ENCODE results near the gene UCK2.

The UCK2 gene

GRCh38 chr1:165834881-165835280 lies 7.5 kb downstream of the UCK2 start:
- DNase-seq = no peak

- no peak for DNase-seq
These were observed 9.5 kb downstream of the UCK2 start for GRCh38 chr1:165836664-165837482.

GRCh38 chr1:165837838-165838364 lies 10.5 kb downstream of the UCK2 start:
- DNase-seq = no peak

- DNase-seq = no peak
These were observed 13.0 kb downstream of the UCK2 start for GRCh38 chr1:165840423-165840822.

GRCh38 chr1:165841582-165842017 lies 14.2 kb downstream of the UCK2 start:
- DNase-seq = no peak

- DNase-seq = no peak
These were observed 14.7 kb downstream of the UCK2 start for GRCh38 chr1:165842023-165842670.

- DNase-seq = no peak
These were observed 15.3 kb downstream of the UCK2 start for GRCh38 chr1:165842671-165843129.

- DNase-seq = no peak
These were observed 15.9 kb downstream of the UCK2 start for GRCh38 chr1:165843304-165843703.

- no peak for DNase-seq
These were observed 16.8 kb downstream of the UCK2 start for GRCh38 chr1:165844114-165844798.

GRCh38 chr1:165844933-165845332 lies 17.5 kb downstream of the UCK2 start:
- DNase-seq = no peak

GRCh38 chr1:165845569-165845968 lies 18.2 kb downstream of the UCK2 start:
- DNase-seq = no peak

GRCh38 chr1:165845992-165846748 lies 18.8 kb downstream of the UCK2 start:
- DNase-seq = no peak

- no peak for DNase-seq
These were observed 20.1 kb downstream of the UCK2 start for GRCh38 chr1:165847486-165847885.

- DNase-seq = no peak
These were observed 22.1 kb downstream of the UCK2 start for GRCh38 chr1:165849353-165850133.

- DNase-seq = no peak
These were observed 23.7 kb downstream of the UCK2 start for GRCh38 chr1:165851034-165851658.

GRCh38 chr1:165852871-165853270 lies 25.5 kb downstream of the UCK2 start:
- no peak for DNase-seq

GRCh38 chr1:165853528-165854075 lies 26.2 kb downstream of the UCK2 start:
- DNase-seq = no peak

- no peak for DNase-seq
These were observed 26.9 kb downstream of the UCK2 start for GRCh38 chr1:165854101-165854845.

- DNase-seq = no peak
These were observed 27.8 kb downstream of the UCK2 start for GRCh38 chr1:165855010-165855838.

Data from activated CD4-positive, alpha-beta T cell treated with anti-CD3 and anti-CD28 coated beads, Interleukin-2, amount 50 U/mL, for 1 hour (primary cell).